ENCODE results near the gene C5orf63.
"Not testable (repeated sequence)": the region's sequence is repeated elsewhere in the genome, so short reads cannot be mapped to it uniquely, and the experiment has no call there.

C5orf63 gene

DNA sequence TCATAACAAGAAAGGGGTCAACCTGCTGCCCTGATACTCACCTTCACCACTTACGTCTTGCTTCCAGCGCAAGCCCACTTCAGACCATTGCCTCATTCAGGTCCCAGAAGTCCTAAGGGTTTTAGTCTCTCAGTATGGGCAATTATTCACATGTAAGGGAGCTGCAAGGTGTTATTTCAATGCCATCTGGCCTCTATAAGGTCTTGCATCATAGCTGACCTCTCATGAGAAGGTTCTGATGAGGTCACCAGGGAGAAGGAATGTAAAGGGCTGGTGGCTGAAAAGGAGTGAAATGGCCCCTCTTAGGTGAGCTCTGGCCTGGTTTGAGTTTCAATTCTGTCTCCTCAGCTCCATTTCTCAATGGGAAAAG lies 41.5 kb downstream of the C5orf63 start:
- no peak for DNase-seq (ENCODE audit: low read depth in 2 of 2)

DNA sequence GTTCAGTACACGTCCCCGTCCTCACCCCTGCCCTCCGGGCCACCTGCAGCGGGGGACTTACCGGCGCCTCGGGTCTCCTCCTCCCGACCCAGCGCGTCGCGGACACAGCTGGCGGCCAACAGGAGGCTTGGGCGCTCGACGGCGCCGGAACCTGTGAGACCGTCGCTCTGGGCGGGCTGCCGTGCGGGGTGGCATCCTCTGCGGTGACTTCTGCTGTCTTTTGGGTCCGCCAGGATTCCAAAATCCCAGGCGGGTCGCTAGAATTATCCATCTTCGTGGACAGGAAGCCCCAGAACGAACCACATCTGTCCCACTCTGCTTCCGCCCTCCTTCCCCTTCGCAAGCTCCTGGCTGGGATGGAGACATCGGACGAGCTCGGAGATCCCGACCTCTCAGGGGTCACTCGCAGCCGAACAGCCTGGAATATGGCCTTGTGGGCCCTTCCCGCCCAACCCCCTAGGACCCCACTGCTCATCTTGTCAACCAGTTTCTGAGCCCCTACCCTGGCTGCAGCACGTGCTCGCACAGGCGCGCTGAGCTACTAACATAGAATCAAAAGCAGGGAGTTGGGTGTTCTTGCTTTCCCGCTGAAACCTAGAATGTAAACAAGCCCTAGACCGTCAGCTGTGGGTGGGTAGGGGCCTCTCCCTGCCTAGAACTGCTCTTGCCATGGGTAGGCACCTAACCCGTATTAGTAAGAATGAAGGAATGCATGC lies 42.0 kb downstream of the C5orf63 start:
- no peak for DNase-seq (ENCODE audit: low read depth in 2 of 2)

DNA sequence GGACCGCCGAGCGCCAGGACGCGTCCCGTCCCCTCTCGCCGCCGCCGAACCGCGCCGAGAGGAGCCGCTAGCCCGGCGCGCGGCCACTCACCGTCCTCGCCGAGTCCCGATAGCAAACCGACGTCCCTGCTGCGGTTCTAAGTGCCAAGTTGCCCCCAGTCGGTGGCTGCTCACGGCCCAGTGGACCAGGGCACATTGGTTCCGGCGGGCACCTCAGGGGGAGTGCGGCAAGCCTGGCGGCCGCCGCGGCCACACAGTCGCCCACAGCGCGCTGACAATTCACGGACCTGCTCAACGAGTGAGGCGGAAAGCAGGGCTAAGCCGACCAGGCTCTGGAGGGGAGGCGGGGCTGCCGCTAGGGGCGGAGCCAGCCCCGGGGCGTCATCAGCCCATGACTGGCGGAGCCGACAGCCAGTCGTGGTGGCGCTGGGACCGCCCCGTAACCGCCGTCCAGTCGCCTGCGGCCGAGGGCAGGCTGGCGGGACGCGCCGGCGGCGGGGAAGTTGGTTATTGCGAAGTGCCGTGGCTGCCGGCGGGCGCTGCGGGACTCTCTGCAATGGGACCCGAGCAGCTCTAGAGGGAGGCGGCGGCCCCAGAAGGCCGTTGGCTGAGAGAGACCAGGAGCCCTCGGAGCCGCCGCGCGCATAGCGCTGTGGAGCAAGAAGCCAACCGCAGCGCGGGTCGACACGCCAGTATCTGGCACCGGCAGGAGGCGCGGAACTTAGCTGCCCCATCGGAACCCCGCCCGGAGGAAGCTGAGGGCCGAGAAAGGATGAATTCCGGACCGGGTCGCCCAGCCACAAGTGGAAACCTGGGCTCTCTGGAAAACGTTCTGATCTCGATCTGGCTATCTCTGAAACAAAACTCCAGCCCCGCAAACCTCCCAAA lies 42.8 kb downstream of the C5orf63 start, which contains the start of gene MARCHF3:
Gene MARCHF3, minus strand, starts transcription at position 300 of the 888 bp plus-strand sequence. CDS start 112,387 bp downstream, outside the sequence.
- peak; percentile 88 to 89 for DNase-seq (ENCODE audit: low read depth in 2 of 2)

DNA sequence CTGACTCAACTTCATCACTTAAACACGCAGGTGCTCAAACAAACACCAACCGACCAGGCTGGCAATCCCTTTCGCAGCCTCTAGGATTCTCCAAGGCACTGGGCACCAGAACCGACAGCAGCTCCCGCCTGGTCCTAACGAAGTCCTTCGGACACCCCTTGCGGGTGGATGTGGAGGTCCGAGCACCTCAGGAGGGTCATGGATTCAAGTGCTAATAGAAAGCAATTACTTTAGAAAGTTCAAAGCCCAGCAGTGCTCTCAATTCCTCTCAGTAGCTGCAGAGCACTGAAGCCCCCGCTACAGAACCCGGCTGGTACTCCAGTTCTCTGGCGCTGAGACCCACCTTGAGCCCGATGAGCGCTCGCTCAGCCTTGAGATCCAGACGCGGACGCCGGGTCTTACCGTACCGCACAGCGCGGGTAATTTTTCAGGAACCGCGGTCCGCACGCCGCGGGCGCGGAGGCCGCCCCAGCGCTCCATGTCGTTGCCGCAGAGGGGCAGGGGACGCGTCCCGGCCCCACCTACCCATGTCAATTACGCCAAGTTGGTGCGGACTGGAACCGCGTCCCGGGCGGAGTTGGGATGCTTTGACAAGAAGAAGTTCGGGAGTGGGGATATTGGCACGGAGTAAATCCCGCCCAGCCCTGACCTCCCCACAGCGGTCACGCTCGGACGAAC lies 43.6 kb downstream of the C5orf63 start:
- DNase-seq (ENCODE audit: low read depth in 2 of 2), result peak in 1 of 2 donors; percentile 23

DNA sequence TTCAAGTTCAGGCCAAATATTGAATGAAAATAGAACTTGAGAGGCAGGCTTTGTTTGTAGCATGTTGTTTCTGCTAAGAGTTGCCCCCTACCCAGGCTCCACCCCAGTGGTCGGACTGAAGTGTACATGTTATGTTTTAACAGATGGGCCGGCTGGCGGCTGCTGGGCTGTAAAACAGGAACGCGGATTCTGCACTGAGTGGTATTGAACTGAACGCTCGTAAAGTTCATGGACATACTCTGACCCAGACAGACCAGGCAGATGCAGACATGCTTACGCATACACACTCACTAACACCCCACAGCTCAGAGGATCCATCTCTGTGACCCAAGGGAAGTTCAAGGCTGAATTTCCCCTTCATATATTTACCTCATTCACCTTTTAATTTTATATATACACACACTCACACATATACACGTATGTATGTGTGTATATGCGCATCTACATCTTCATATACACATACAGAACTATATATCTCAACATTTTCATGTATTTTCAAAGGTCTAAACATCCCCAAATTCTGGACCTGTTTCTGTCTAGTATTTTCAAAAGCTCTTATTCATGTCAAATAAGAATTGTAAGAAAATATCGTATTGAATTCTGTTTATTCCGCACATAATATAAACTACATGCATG lies 44.4 kb downstream of the C5orf63 start:
- DNase-seq (ENCODE audit: low read depth in 2 of 2), result no peak

DNA sequence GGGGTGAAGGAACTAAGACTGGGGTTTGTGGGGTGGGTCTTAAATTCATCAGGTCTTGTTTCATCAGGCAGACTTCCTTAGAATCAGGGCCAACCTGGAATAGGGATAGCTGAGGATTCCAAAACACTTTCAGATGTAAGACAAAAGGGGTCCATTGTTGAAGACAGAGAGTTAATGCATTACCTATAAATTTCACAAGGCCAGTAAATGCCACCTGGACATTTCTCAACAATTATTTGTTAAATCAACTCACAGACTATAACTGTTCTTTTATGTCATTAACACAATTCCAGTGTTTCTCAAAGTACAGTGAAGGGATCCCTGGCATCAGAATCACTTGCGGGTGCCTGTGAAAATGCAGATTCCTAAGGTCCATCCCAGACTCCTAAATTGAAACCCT lies 45.8 kb downstream of the C5orf63 start:
- DNase-seq (ENCODE audit: low read depth in 2 of 2), result no peak

DNA sequence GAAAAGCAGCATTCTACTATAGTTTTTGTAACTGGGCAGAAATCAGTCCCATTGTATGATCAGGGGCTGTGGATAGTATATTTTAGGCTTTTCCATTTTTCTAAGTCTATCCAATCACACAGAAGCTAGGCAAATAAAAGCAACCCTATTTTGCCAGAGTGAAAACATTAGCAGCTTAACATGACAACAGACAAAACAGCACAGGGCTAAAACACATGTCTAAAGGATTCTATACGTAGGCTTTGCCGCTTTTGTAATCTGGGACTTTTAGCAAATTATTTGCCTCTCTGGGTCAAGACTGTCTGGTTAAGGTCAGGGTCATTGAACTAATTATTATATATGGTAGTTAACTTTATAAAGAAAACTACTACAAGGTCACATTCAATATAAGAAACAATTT lies 47.1 kb downstream of the C5orf63 start:
- no peak for DNase-seq (ENCODE audit: low read depth in 2 of 2)

DNA sequence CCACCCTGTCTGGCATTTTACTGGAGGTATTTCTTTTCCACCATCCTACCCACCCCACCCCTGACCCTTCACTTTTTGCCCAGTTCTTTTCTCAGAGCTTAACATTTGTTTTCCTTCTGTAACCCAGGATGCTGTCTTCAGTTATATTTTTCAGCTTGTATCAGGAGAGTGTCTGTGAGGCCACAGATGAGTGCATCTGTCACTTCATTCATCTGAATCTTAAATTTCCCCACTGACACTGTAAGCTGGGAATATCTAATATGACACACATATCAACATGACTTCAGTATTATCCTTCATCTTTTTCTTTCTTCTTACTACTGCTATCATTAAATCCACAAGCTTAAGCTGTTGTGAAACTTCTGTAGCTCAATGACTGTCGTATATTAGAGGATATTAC lies 47.8 kb downstream of the C5orf63 start:
- DNase-seq (ENCODE audit: low read depth in 2 of 2), result no peak

DNA sequence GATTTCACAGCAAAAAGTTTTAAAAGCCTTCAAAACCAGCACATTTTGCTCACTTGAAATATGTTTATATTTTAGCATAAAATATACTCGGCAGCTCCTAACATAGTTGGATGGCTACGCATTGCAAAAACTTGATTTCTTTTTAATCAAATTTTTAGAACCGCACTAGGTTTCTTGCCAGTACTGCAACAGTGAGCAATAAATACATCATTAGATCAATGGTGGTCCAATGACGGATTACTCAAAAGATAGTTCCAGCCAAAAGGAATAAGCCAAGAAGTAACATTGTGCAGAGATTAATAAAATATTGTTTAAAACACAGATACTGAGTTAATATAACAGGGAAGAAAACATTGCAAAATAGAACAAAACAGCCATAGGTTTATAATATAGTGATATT lies 48.5 kb downstream of the C5orf63 start:
- DNase-seq (ENCODE audit: low read depth in 2 of 2), result no peak

DNA sequence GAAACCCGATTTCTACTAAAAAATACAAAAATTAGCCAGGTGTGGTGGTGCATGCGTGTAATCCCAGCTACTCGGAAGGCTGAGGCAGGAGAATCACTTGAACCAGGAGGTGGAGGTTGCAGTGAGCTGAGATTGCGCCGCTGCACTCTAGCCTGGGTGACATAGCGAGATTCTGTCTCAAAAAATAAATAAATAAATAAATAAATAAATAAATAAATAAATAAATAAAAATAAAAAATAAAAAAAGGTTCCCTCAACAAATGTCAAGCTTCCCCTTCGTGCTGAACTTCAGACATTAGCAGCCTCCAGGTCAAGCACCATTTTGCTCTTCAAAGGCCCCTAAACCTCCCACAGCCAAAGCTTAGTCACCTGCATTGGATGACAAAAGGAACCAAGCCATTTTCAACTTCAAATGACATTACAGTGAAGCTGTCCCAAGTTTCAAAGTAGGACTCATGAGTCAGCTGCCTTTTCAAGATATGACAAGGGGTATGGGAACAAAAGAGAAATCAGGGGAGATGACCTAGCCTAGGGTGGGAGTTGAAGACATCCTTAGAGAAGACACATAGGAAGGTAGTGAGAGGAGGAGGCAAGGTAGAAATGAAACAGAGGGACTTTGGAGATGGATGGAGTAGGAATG lies 49.6 kb downstream of the C5orf63 start:
- DNase-seq (ENCODE audit: low read depth in 2 of 2), result not testable (repeated sequence)

DNA sequence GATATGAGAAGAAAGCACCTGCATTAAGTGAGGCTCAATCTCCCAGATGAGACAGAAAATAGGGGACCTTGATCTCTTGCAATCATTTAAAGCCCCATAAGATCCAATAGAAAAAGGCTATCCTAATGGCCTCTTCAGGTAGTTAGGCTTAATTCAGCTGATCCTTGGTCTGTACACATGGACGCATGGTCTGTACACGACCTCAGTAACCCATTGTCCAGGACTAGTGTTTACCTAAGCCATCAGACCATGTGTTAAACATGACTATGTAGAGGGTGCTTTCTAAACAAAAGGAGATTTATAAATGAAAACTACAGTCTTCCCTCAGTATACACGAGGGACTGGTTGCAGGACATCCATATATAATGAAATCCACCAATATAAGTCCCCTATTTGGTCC lies 50.5 kb downstream of the C5orf63 start:
- DNase-seq (ENCODE audit: low read depth in 2 of 2), result no peak

DNA sequence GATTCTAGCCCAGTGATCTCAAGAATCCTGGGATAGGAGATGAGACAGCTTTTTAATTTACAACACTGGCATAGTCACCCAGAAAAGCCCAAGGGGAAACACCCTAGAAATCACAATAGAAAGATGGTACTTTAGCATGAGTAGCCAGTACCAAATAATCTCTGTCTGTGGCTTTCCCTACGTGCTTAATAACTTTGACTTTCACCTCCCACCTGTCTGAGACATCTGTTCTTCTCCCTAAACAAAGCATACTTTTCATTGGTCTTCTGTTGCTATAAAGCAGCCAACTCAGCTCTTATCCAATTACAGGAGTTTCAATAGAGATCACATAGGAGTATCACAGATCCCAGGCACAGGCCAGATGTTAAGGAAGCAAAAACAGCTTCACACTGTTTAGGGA lies 53.4 kb downstream of the C5orf63 start:
- no peak for DNase-seq (ENCODE audit: low read depth in 2 of 2)

DNA sequence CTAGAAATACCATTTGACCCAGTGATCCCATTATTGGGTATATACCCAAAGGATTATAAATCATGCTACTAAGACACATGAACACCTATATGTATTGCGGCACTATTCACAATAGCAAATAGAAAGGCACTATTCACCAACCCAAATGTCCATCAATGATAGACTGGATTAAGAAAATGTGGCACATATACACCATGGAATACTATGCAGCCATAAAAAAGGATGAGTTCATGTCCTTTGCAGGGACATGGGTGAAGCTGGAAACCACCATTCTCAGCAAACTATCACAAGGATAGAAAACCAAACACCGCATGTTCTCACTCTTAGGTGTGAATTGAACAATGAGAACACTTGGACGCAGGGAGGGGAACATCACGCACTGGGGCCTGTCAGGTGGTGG lies 56.6 kb downstream of the C5orf63 start:
- DNase-seq (ENCODE audit: low read depth in 2 of 2), result not testable (repeated sequence)

DNA sequence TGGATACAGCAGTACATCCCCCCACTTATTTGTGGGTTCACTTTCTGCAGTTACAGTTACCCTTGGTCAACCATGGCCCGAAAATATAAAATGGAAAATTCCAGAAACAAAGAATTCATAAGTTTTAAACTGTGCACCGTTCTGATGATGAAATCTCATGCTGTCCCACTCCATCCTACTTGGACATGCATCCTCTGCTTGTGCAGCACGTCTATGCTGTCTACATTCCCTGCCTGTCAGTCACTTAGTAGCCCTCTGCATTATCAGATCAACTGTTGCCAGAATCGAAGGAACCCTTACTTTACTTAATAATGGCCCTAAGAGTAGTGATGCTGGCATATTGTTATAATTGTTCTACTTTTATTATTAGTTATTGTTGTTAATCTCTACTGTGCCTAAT lies 57.6 kb downstream of the C5orf63 start:
- DNase-seq (ENCODE audit: low read depth in 2 of 2), result no peak

DNA sequence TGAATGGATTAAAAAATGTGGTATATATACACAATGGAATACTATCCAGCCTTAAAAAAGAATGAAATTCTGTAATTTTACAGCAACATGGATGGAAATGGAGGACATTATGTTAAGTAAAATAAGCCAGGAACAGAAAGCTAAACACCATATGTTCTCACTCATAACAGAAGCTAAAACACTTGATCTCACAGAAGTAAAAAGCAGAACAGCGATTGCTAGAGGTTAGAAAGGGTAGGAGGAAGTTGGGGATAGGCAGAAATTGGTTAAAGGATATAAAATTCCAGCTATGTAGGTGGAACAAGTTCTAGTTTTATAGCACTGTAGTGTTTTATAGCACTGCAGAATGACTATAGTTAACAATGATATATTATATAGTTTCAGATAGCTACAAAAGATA lies 58.7 kb downstream of the C5orf63 start:
- no peak for DNase-seq (ENCODE audit: low read depth in 2 of 2)

DNA sequence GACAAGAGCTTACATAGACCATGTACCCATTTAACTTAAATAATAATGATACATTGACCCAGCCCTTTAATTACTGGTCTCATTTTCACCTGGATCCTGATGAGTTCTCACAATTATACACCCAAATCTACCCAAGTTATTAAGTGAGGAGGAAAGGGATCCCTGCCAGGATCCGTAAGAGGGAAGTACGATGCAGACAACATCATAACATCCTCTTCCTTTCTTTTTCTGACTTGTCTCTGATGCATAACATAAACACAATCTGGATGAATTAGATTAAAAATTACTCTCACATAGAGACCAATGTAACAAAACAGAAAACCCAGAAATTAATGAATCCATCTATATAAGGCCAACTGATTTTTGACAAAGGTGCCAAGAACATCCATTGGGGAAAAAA lies 59.9 kb downstream of the C5orf63 start:
- no peak for DNase-seq (ENCODE audit: low read depth in 2 of 2)

DNA sequence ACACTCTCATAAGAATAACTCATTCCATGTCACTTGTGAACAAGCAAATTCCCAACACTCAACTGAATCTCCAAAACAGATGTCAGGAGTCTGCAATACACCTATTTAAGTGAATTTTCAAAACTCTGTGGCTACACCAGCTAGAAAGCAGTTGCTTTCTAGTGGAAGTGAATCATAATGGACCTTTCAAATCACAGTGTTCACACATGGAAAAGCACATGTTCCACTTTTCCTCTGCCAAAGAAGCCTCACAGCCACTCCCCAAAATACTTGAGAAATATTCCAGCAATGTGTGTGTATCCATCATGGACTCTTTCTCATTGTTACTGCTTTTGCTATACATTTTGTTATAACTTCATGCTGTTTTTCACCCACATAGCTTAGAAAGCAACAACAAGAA lies 60.4 kb downstream of the C5orf63 start:
- no peak for DNase-seq (ENCODE audit: low read depth in 2 of 2)

DNA sequence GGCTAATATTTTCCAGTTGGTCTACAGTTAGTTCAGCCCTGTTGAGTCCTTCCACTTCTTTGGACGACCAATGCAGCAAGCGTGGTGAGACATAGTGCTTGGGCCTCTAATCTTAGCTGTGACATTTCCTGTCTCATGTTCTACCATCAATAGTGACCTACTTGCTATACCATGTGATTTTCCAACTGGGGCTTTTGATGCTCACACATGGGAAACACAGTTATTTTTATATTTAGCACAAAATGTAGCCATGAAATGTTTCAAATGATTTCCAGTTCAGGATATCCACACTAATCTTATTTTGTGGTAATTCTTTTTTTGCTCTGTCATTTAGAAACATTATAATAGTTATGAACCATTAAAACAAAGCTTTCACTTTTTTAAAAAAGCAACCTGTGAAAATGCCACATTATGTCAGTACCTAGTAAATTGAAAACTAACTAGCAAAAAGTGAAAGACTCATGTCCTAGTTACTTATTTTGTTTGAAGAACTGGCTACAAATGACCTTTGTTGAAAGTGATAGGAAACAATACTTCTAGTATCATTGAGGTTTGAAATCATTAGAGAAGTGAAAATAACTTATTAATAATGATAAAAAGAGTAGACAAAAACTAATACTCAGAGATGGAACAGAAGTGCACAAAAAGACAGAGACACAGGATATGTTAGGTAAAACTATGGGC lies 61.2 kb downstream of the C5orf63 start:
- no peak for DNase-seq (ENCODE audit: low read depth in 2 of 2)

DNA sequence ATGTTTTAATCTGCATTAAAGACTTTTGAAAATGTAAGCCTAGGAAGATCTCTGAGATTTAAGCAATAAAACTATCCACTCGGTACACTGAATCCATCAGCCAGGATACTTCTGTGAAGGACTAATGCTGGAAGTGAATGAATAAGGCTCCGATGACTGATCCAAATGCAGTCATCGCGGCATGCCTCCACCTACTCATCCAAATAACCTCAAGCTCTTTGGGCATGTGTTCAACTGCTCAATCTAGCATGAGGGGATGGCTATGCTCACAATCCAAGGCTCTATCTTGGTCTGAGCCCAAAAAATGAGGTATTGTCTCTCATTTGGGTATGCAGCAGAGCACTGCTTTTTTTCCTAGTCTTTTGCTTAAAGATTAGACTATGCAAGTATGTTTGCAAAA lies 62.1 kb downstream of the C5orf63 start:
- no peak for DNase-seq (ENCODE audit: low read depth in 2 of 2)

DNA sequence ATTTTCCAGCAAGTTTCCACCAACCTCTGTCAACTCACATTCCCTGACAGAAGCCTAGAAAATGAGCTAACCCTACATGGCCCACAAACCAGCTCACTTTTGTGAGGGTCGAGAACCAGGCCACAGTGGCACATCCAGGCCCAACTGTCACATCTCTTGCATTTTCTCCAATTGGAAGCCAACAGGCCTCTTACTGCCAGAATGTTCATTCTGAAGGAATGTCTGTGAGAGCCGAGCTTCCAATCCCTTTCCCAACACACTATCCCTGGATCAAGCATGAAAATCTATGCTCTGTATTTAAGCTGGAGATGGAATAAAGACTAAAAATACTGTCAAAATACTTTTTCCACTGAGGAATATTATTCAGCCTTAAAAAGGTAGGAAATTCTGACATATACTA lies 62.9 kb downstream of the C5orf63 start:
- DNase-seq (ENCODE audit: low read depth in 2 of 2), result no peak

DNA sequence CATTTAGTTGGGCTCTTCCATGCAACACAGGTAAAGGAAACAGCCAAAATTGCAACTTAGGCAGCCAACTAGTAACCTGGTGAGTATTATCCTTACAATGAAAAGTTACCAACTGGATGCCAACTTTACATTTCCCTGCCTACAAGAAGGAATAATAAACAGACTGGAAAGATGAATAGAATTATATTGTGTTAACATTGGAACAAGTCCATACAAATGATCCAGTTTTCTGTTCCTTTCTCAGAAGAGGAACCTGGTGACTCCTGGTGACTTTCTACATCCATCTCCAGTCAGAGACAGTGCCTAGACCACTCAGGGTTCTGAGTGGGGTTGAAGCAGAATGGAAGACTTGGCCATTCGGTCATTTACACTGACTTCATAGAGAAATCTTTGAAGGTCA lies 63.5 kb downstream of the C5orf63 start:
- DNase-seq (ENCODE audit: low read depth in 2 of 2), result no peak
